ENCODE data around the gene GSG1L2. TPM values are rescaled to one million over a fixed set of nuclear protein-coding genes. Genes with fewer than 3 reads are reported as not detected.
A peak's percentile ranks its signal among the peaks of the same experiment; 100 is the strongest.

Gene GSG1L2
- total RNA-seq, 1 experiment from 2014 or later: not detected

GRCh38 chr17:9839433-9839832 lies 17.6 kb upstream of the GSG1L2 start:
- no peaks in the 10 kb centered on the region for H3K9me2 ChIP-seq (replicated peaks; ENCODE audit: low read length)
- ChIA-PET CTCF (no interaction called here), POLR2A (ENCODE audit: unreplicated experiment) (no interaction called here)
- H3K9me3 ChIP-seq (ENCODE audit: low read length): no peaks in the 10 kb centered on the region
- no peak for ATAC-seq
- no peak overlapping the region for H3K4me2 ChIP-seq (ENCODE audit: low read length)
- H4K20me1 ChIP-seq (ENCODE audit: low read length): no peaks in the 10 kb centered on the region
- H3K27ac ChIP-seq (ENCODE audit: low read length): no peak overlapping the region
- no peaks in the 10 kb centered on the region for H3F3A ChIP-seq (ENCODE audit: low read length, unreplicated experiment)
- no peak for DNase-seq
- H2AFZ ChIP-seq (ENCODE audit: low read length): no peak overlapping the region
- H3K9ac ChIP-seq (ENCODE audit: low read length): no peak overlapping the region
- no TSS peak for BruUV-seq (replicated peaks)
- intact Hi-C loops (cut with micrococcal nuclease): loop anchor here (5.0 kb wide), 1 partner anchor 43 kb away; no protein-coding TSS in a partner anchor
- H3K36me3 ChIP-seq (ENCODE audit: low read depth, low read length): no peaks in the 10 kb centered on the region
- no peaks in the 10 kb centered on the region for H3K79me2 ChIP-seq (ENCODE audit: low read length)
- H3K4me3 ChIP-seq (ENCODE audit: low read length): no peak overlapping the region
- H3K27me3 ChIP-seq (ENCODE audit: low read length): no peaks in the 10 kb centered on the region
- peak; percentile 40; the same call in 1 of the 2 replicates for TF ChIP-seq CTCF (conservative IDR thresholded peaks at IDR 0.05; ENCODE audit: low read depth, low read length)
- no peak for TF ChIP-seq EZH2phosphoT487 (IDR thresholded peaks at IDR 0.05; ENCODE audit: borderline replicate concordance, low read length)
- no peak for TF ChIP-seq EZH2 (IDR thresholded peaks at IDR 0.05; ENCODE audit: low read length, unreplicated experiment)
- H3K4me1 ChIP-seq (ENCODE audit: insufficient read depth, low read length): peaks cover 49% of the 10 kb centered on the region

- H3K9me2 ChIP-seq (replicated peaks; ENCODE audit: low read length): no peaks in the 10 kb centered on the region
- no peaks in the 10 kb centered on the region for H3K79me2 ChIP-seq (ENCODE audit: low read length)
- peaks cover 44% of the 10 kb centered on the region for H3K4me1 ChIP-seq (ENCODE audit: insufficient read depth, low read length)
- no peaks in the 10 kb centered on the region for H3K36me3 ChIP-seq (ENCODE audit: low read depth, low read length)
- H3K4me2 ChIP-seq (ENCODE audit: low read length): peak overlapping the region; percentile 68
- TF ChIP-seq EZH2 (IDR thresholded peaks at IDR 0.05; ENCODE audit: low read length, unreplicated experiment): no peak
- DNase-seq: peak; percentile 90
- ChIA-PET CTCF (no interaction called here), POLR2A (ENCODE audit: unreplicated experiment) (interaction anchor here (0.6 kb wide), 1 partner anchor 69 kb away, joined by 5 read pairs; no protein-coding TSS in a partner anchor)
- H3K4me3 ChIP-seq (ENCODE audit: low read length): peak overlapping the region; percentile 11; the same call in 1 of the 2 replicates
- intact Hi-C loops (cut with micrococcal nuclease): loop anchor here (5.0 kb wide), 1 partner anchor 44 kb away; no protein-coding TSS in a partner anchor
- H3K9me3 ChIP-seq (ENCODE audit: low read length): no peaks in the 10 kb centered on the region
- H3K27ac ChIP-seq (ENCODE audit: low read length): peak overlapping the region; percentile 88
- peak overlapping the region; percentile 48 for H2AFZ ChIP-seq (ENCODE audit: low read length)
- H3K9ac ChIP-seq (ENCODE audit: low read length): peak overlapping the region; percentile 69
- TSS peak; percentile 49 for BruUV-seq (replicated peaks)
- H4K20me1 ChIP-seq (ENCODE audit: low read length): no peaks in the 10 kb centered on the region
- ATAC-seq: peak; percentile 20
- no peaks in the 10 kb centered on the region for H3K27me3 ChIP-seq (ENCODE audit: low read length)
- H3F3A ChIP-seq (ENCODE audit: low read length, unreplicated experiment): no peaks in the 10 kb centered on the region
These were observed 15.9 kb upstream of the GSG1L2 start for GRCh38 chr17:9837551-9838471.

GRCh38 chr17:9833922-9834321 lies 12.0 kb upstream of the GSG1L2 start:
- ChIA-PET CTCF (no interaction called here), POLR2A (ENCODE audit: unreplicated experiment) (no interaction called here)
- Histone ChIP-seq H3K27me3 (ENCODE audit: low read length) (no peaks in the 10 kb centered on the region), H3K9me2 (replicated peaks; ENCODE audit: low read length) (no peaks in the 10 kb centered on the region), H3K4me1 (ENCODE audit: insufficient read depth, low read length) (peaks cover 31% of the 10 kb centered on the region), H3K36me3 (ENCODE audit: low read depth, low read length) (no peaks in the 10 kb centered on the region), H3K79me2 (ENCODE audit: low read length) (no peaks in the 10 kb centered on the region), H2AFZ (ENCODE audit: low read length) (no peak overlapping the region), H3F3A (ENCODE audit: low read length, unreplicated experiment) (no peaks in the 10 kb centered on the region), H3K4me3 (ENCODE audit: low read length) (no peak overlapping the region), H3K9ac (ENCODE audit: low read length) (no peak overlapping the region), H3K4me2 (ENCODE audit: low read length) (no peak overlapping the region), H3K27ac (ENCODE audit: low read length) (no peak overlapping the region), H3K9me3 (ENCODE audit: low read length) (no peaks in the 10 kb centered on the region), H4K20me1 (ENCODE audit: low read length) (no peaks in the 10 kb centered on the region)
- ATAC-seq: no peak
- no TSS peak for BruUV-seq (replicated peaks)
- TF ChIP-seq CTCF (conservative IDR thresholded peaks at IDR 0.05; ENCODE audit: low read depth, low read length) (no peak), EZH2phosphoT487 (IDR thresholded peaks at IDR 0.05; ENCODE audit: borderline replicate concordance, low read length) (no peak), EZH2 (IDR thresholded peaks at IDR 0.05; ENCODE audit: low read length, unreplicated experiment) (no peak)
- intact Hi-C loops (cut with micrococcal nuclease): no loop called here
- DNase-seq: no peak
